EL (cell line): ENCODE data around the gene GRM5.
A peak's percentile ranks its signal among the peaks of the same experiment; 100 is the strongest.

Source experiments
- DNase-seq: peaks from one replicate; pipeline ENCODE4 v3.0.0-alpha.2; 2016

The GRM5 gene

GRCh38 chr11:88603091-88603867, 462.5 kb downstream of the GRM5 start:
- no peak for DNase-seq

- DNase-seq: no peak
These were observed 468.4 kb downstream of the GRM5 start for GRCh38 chr11:88597387-88597786.

GRCh38 chr11:88596786-88597185, 469.0 kb downstream of the GRM5 start:
- no peak for DNase-seq

- no peak for DNase-seq
These were observed 471.4 kb downstream of the GRM5 start for GRCh38 chr11:88594274-88594950.

- no peak for DNase-seq
These were observed 475.4 kb downstream of the GRM5 start for GRCh38 chr11:88590361-88590760.

GRCh38 chr11:88583251-88583650, 482.5 kb downstream of the GRM5 start:
- no peak for DNase-seq

GRCh38 chr11:88579466-88579865, 486.3 kb downstream of the GRM5 start:
- DNase-seq: no peak

- no peak for DNase-seq
These were observed 489.0 kb downstream of the GRM5 start for GRCh38 chr11:88576741-88577140.

- DNase-seq: no peak
These were observed 489.9 kb downstream of the GRM5 start for GRCh38 chr11:88575916-88576315.

- DNase-seq: peak; percentile 8
These were observed 496.4 kb downstream of the GRM5 start for GRCh38 chr11:88569342-88569741.

GRCh38 chr11:88555829-88556202, 510.0 kb downstream of the GRM5 start:
- DNase-seq: peak; percentile 67

GRCh38 chr11:88555018-88555828, 510.6 kb downstream of the GRM5 start:
- peak; percentile 99 for DNase-seq

- DNase-seq: no peak
These were observed 512.6 kb downstream of the GRM5 start for GRCh38 chr11:88553204-88553603.

- DNase-seq: peak; percentile 63
These were observed 513.3 kb downstream of the GRM5 start for GRCh38 chr11:88552379-88553062.

- no peak for DNase-seq
These were observed 521.0 kb downstream of the GRM5 start for GRCh38 chr11:88544656-88545280.

- peak; percentile 93 for DNase-seq
These were observed 521.7 kb downstream of the GRM5 start for GRCh38 chr11:88543902-88544655.

GRCh38 chr11:88541006-88541405, 524.8 kb downstream of the GRM5 start:
- no peak for DNase-seq

GRCh38 chr11:88538098-88538497, 527.7 kb downstream of the GRM5 start:
- DNase-seq: peak; percentile 63

GRCh38 chr11:88537613-88538012, 528.2 kb downstream of the GRM5 start:
- no peak for DNase-seq

GRCh38 chr11:88536616-88537265, 529.0 kb downstream of the GRM5 start:
- DNase-seq: no peak

- peak; percentile 89 for DNase-seq
These were observed 529.8 kb downstream of the GRM5 start for GRCh38 chr11:88535916-88536547.
